Mucosa of descending colon (tissue), 3 donors: Measurements from ENCODE around the gene CYP20A1. TPM values are rescaled to one million over a fixed set of nuclear protein-coding genes. Genes with fewer than 3 reads are reported as not detected.
"Not testable (repeated sequence)": the region's sequence is repeated elsewhere in the genome, so short reads cannot be mapped to it uniquely, and the experiment has no call there.

Experiments used
- ATAC-seq: fragments of 200-7000 bp; cut with Tn5 transposase; one replicate; pipeline ENCODE4 v1.9.1; 2020; ENCODE audit warnings: mild to moderate bottlenecking, moderate library complexity
- DNase-seq, 3 donors: peaks; one replicate each; pipeline ENCODE4 v3.0.0-alpha.2; 2020
- H3K36me3 ChIP-seq: fragments of 200-600 bp; one replicate; pipeline ENCODE4 v1.8.0; 2021; ENCODE audit warnings: low read depth, mild to moderate bottlenecking
- H3K4me1 ChIP-seq: fragments of 200-600 bp; one replicate; pipeline ENCODE4 v1.8.0; 2021; ENCODE audit warnings: low read depth, mild to moderate bottlenecking
- H3K4me3 ChIP-seq: fragments of 200-600 bp; one replicate; pipeline ENCODE4 v1.8.0; 2021; ENCODE audit warnings: mild to moderate bottlenecking
- H3K9me3 ChIP-seq: fragments of 200-600 bp; one replicate; pipeline ENCODE4 v1.8.0; 2021; ENCODE audit warnings: mild to moderate bottlenecking
- intact Hi-C, 2 donors: fragments of 100-400 bp; cut with DNase I in 1 of 2; cut with micrococcal nuclease in 1 of 2; formaldehyde crosslinking; loops; one replicate each; pipeline versions ENCODE4 v1.11.0 to v1.11.1; 2022; cut with DNase I, micrococcal nuclease
- total RNA-seq, 3 donors: library from RNA; stranded (reverse); fragmentation: NEBNext Ultra II Directional in 2 of 3; extraction: Animal tissue kit (Norgen Biotek cat#: 25700) in 2 of 3; gene quantifications; one replicate each; pipeline versions ENCODE4 v1.2.1 to v1.2.4, GENCODE V29; 2021 to 2023
- TF ChIP-seq, protein P1 (sequence below): fragments of 200-600 bp; IDR thresholded peaks from one replicate; pipeline ENCODE4 v1.8.0; 2022; ENCODE audit warnings: antibody characterized with exemption, mild to moderate bottlenecking
- donor health status: DM: no; HTN: no; CAD: no; lungs with moderate emphysema.
- donor health status: DM: no; HTN: no; CAD: no.
- donor health status: DM: no; HTN: yes; CAD: no.

CYP20A1 gene
- total RNA-seq, 3 donors from 2014 or later = 24.6 to 33.1 (median 25.8) TPM

DNA sequence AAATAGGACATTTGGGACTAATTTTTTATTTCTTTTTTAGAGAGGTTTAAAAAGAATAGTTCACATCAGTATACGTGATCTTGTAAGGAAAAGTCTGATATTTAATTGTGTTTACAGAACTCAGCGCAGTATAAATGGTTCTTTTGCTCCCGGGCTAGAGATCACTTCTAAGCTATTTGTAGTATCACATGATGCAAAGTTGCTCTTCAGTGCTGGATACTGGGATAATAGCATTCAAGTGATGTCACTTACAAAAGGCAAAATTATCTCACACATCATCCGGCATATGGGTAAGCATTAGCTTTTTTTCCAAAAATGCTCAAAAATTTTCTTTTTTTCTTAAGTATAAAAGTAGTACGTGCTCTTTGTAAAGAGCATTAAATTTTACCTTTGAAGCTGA is 37.4 kb upstream of the CYP20A1 start:
- TF ChIP-seq, protein P1, sequence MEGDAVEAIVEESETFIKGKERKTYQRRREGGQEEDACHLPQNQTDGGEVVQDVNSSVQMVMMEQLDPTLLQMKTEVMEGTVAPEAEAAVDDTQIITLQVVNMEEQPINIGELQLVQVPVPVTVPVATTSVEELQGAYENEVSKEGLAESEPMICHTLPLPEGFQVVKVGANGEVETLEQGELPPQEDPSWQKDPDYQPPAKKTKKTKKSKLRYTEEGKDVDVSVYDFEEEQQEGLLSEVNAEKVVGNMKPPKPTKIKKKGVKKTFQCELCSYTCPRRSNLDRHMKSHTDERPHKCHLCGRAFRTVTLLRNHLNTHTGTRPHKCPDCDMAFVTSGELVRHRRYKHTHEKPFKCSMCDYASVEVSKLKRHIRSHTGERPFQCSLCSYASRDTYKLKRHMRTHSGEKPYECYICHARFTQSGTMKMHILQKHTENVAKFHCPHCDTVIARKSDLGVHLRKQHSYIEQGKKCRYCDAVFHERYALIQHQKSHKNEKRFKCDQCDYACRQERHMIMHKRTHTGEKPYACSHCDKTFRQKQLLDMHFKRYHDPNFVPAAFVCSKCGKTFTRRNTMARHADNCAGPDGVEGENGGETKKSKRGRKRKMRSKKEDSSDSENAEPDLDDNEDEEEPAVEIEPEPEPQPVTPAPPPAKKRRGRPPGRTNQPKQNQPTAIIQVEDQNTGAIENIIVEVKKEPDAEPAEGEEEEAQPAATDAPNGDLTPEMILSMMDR = no peak
- Histone ChIP-seq H3K4me1 (no peaks in the 10 kb centered on the region), H3K9me3 (no peaks in the 10 kb centered on the region), H3K4me3 (no peak overlapping the region), H3K36me3 (no peaks in the 10 kb centered on the region)
- intact Hi-C loops = no loop called here
- no peak for DNase-seq
- no peak for ATAC-seq

DNA sequence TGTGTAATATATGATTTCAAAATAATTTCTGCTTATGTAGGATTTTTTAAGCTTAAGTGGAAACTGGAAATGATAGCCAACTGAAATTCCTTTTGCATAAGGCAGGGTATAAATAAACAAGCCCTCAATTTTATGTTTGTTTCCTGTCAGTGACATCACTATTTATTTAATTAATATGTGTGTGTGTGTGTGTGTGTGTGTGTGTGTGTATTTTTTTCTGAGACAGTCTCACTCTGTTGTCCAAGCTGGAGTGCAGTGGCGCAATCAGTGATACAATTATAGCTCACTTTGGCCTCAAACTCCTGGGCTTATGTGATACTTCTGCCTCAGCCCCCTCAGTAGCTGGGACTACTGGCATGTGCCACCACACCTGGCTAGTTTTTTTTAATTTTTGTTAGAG is 29.3 kb upstream of the CYP20A1 start:
- Histone ChIP-seq H3K4me3 (no peak overlapping the region), H3K9me3 (no peaks in the 10 kb centered on the region), H3K36me3 (peaks cover 3% of the 10 kb centered on the region), H3K4me1 (no peaks in the 10 kb centered on the region)
- no peak for ATAC-seq
- TF ChIP-seq, protein P1 = no peak
- intact Hi-C loops = no loop called here
- no peak for DNase-seq

DNA sequence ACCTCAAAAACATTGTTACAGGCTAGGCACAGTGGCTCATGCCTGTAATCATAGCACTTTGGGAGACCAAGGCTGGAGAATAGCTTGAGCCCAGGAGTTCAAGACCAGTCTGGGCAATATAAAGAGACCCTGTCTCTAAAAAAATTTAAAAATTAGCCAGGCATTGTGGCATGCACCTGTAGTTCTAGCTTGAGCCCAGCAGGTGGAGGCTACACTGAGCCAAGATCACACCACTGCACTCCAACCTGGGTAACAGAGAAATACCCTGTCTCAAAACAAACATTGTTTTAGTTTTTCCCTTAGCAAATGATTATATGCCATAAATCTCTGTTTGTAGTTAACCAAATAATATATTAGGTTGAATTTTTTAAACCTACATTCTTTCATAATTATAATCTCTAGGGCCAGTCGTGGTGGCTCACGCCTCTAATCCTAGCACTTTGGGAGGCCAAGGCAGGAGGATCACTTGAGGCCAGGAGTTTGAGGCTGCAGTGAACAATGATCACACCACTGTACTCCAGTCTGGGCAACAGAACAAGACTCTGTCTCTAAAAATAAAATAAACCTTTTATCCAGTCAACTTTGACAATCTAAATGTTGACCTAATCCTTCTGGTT is 13.3 kb upstream of the CYP20A1 start:
- Histone ChIP-seq H3K36me3 (no peaks in the 10 kb centered on the region), H3K4me1 (no peaks in the 10 kb centered on the region), H3K9me3 (no peaks in the 10 kb centered on the region), H3K4me3 (no peak overlapping the region)
- TF ChIP-seq, protein P1 = peak; percentile 40
- intact Hi-C loops = no loop called here
- ATAC-seq = peak; percentile 72
- DNase-seq = peak in 1 of 3 donors; percentile 40

DNA sequence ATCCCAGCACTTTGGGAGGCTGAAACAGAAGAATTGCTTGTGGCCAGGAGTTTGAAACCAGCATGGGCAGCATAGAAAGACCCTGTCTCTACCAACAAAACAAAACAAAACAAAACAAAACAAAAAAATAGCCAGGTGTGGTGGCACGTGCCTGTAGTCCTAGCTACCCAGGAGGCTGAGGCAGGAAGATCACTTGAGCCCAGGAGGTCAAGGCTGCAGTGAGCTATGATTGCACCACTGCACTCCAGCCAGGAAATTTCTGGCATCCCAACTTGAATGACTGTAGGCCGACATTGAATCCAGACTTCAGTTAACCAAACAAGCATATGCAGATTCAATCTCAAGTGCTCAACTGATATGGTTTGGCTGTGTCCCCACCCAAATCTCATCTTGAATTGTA is 9.1 kb upstream of the CYP20A1 start:
- DNase-seq, H3K9me3 ChIP-seq, H3K4me3 ChIP-seq, H3K4me1 ChIP-seq, ATAC-seq, H3K36me3 ChIP-seq: not testable (repeated sequence)
- intact Hi-C loops = loop anchor here in 1 of 2 donors (10.0 kb wide), 1 partner anchor 585 kb away; no protein-coding TSS in a partner anchor

DNA sequence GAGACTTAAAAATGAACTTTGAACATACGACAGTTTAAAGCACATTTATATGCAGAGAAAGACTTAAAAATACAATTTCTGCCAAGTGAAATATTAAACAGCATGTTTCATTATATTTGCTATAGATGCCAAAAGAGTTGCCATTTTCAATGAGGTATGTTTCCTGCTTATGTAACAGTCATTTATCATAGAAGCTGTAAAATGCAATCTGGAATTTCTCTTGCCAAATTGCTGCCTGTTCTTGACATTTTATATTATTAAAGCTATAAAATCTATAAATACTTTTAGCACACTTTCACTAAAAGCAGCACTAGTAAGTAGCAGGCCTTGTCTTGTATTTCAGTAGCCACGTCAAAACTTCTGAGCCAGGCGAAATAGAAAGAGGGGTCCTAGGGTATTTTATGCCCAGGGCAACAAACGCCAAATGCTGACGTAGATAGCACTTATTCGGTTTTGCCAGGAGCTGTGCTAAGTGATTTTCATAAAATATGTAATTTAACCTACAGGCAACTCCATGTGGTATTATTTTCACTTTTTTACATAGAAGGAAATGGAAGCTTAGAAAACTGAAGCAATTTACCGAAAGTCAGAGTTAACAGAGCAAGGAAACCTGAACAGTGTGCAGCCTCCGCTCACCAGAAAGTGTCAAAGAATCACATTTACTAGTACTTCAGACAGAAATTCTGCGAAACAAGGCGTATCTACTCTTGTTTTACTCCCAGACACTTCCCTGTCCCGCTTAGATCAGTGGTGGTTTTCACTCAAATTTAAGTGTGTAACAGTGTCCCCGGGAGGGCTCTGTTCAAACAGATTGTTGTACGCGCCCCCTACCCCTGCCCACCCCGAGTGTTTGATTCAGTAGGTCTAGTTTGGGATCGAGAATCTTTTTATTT is 1.2 kb upstream of the CYP20A1 start:
- H3K4me1 ChIP-seq = peaks cover 9% of the 10 kb centered on the region
- no peaks in the 10 kb centered on the region for H3K9me3 ChIP-seq
- no peak overlapping the region for H3K4me3 ChIP-seq
- H3K36me3 ChIP-seq = no peaks in the 10 kb centered on the region
- DNase-seq = peak in 1 of 3 donors; percentile 16
- TF ChIP-seq, protein P1 = no peak
- intact Hi-C loops = loop anchor here in 1 of 2 donors (10.0 kb wide), 1 partner anchor 577 kb away; no protein-coding TSS in a partner anchor
- no peak for ATAC-seq

DNA sequence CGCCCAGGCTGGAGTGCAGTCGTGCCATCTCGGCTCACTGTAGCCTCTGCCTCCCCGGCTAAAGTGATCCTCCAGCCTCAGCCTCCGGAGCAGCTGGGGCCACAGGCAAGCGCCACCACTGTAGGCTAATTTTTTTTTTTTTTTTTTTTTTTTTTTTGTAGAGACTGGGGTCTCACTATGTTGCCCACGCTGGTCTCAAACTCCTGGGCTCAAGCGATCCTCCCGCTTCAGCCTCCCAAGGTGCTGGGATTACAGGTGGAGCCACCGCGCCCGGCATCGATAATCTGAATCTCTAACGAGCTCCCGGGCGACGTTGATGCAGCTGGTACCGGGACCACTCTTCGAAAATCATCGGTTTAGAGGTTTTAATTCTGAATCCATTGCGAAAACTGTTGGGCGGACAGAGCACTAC is 520 bp upstream of the CYP20A1 start:
- no peaks in the 10 kb centered on the region for H3K9me3 ChIP-seq

More for the DNA sequence above, 520 bp upstream of the CYP20A1 start:
- Histone ChIP-seq H3K4me1 (peaks cover 9% of the 10 kb centered on the region), H3K36me3 (no peaks in the 10 kb centered on the region), H3K4me3 (peak overlapping the region; percentile 75)
- intact Hi-C loops = loop anchor here in 1 of 2 donors (10.0 kb wide), 1 partner anchor 577 kb away; no protein-coding TSS in a partner anchor
- ATAC-seq (peak; percentile 0), DNase-seq (peak in 1 of 3 donors; percentile 53)
- TF ChIP-seq, protein P1 = no peak
